Parathyroid adenoma (tissue), 2 donors: ENCODE data around the gene TMEM179.

Source experiments
- H2AFZ ChIP-seq: fragments of 300-600 bp; sonication (generic); one replicate; pipeline ENCODE4 v1.7.0; 2017; ENCODE audit warnings: antibody characterized with exemption, mild to moderate bottlenecking
- H3K27ac ChIP-seq: fragments of 300-600 bp; sonication (generic); one replicate; pipeline ENCODE4 v1.7.0; 2017
- H3K27me3 ChIP-seq: fragments of 300-600 bp; sonication (generic); one replicate; pipeline ENCODE4 v1.7.0; 2017; ENCODE audit warnings: low read length; ENCODE audit not compliant: control insufficient read depth, insufficient read depth
- H3K36me3 ChIP-seq: fragments of 300-600 bp; sonication (generic); one replicate; pipeline ENCODE4 v1.7.0; 2017; ENCODE audit warnings: low read length; ENCODE audit not compliant: control insufficient read depth, insufficient read depth
- H3K4me1 ChIP-seq: fragments of 300-600 bp; sonication (generic); one replicate; pipeline ENCODE4 v1.7.0; 2017; ENCODE audit warnings: control low read depth
- H3K4me2 ChIP-seq: fragments of 300-600 bp; sonication (generic); one replicate; pipeline ENCODE4 v1.7.0; 2017; ENCODE audit warnings: low read length
- H3K4me3 ChIP-seq: fragments of 300-600 bp; sonication (generic); one replicate; pipeline ENCODE4 v1.7.0; 2017; ENCODE audit warnings: low read depth, low read length
- H3K79me2 ChIP-seq: fragments of 300-600 bp; sonication (generic); one replicate; pipeline ENCODE4 v1.7.0; 2017; ENCODE audit warnings: control low read depth
- H3K9ac ChIP-seq: fragments of 300-600 bp; sonication (generic); one replicate; pipeline ENCODE4 v1.7.0; 2017; ENCODE audit warnings: mild to moderate bottlenecking
- H3K9me3 ChIP-seq: fragments of 300-600 bp; sonication (generic); one replicate; pipeline ENCODE4 v1.7.0; 2017; ENCODE audit warnings: low read length; ENCODE audit not compliant: control insufficient read depth
- TF ChIP-seq, protein P1 (sequence below): fragments of 300-600 bp; sonication (generic); IDR thresholded peaks from one replicate; pipeline ENCODE4 v1.7.0; 2017; ENCODE audit warnings: antibody characterized with exemption, mild to moderate bottlenecking
- donor health status: primary hyperparathyroidism.

The TMEM179 gene

GRCh38 chr14:104545942-104546501 lies 58.5 kb downstream of the TMEM179 start:
- no peaks in the 10 kb centered on the region for H3K79me2 ChIP-seq

GRCh38 chr14:104545151-104545941 lies 59.2 kb downstream of the TMEM179 start:
- Histone ChIP-seq H3K79me2 (no peaks in the 10 kb centered on the region), H3K9me3 (no peaks in the 10 kb centered on the region), H3K4me2 (no peak overlapping the region), H3K27ac (no peak overlapping the region), H3K9ac (no peak overlapping the region), H3K4me3 (no peak overlapping the region), H3K36me3 (no peaks in the 10 kb centered on the region), H3K27me3 (no peaks in the 10 kb centered on the region), H3K4me1 (no peaks in the 10 kb centered on the region), H2AFZ (peak overlapping the region; percentile 41)
- TF ChIP-seq, protein P1, sequence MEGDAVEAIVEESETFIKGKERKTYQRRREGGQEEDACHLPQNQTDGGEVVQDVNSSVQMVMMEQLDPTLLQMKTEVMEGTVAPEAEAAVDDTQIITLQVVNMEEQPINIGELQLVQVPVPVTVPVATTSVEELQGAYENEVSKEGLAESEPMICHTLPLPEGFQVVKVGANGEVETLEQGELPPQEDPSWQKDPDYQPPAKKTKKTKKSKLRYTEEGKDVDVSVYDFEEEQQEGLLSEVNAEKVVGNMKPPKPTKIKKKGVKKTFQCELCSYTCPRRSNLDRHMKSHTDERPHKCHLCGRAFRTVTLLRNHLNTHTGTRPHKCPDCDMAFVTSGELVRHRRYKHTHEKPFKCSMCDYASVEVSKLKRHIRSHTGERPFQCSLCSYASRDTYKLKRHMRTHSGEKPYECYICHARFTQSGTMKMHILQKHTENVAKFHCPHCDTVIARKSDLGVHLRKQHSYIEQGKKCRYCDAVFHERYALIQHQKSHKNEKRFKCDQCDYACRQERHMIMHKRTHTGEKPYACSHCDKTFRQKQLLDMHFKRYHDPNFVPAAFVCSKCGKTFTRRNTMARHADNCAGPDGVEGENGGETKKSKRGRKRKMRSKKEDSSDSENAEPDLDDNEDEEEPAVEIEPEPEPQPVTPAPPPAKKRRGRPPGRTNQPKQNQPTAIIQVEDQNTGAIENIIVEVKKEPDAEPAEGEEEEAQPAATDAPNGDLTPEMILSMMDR: no peak

More at GRCh38 chr14:104545942-104546501, 58.5 kb downstream of the TMEM179 start:
- H3K9me3 ChIP-seq: no peaks in the 10 kb centered on the region
- no peak overlapping the region for H3K9ac ChIP-seq
- peak overlapping the region; percentile 41 for H2AFZ ChIP-seq
- no peak overlapping the region for H3K4me2 ChIP-seq
- H3K36me3 ChIP-seq: no peaks in the 10 kb centered on the region
- no peaks in the 10 kb centered on the region for H3K4me1 ChIP-seq
- no peak overlapping the region for H3K27ac ChIP-seq
- H3K4me3 ChIP-seq: no peak overlapping the region
- TF ChIP-seq, protein P1: no peak
- no peaks in the 10 kb centered on the region for H3K27me3 ChIP-seq

DNA sequence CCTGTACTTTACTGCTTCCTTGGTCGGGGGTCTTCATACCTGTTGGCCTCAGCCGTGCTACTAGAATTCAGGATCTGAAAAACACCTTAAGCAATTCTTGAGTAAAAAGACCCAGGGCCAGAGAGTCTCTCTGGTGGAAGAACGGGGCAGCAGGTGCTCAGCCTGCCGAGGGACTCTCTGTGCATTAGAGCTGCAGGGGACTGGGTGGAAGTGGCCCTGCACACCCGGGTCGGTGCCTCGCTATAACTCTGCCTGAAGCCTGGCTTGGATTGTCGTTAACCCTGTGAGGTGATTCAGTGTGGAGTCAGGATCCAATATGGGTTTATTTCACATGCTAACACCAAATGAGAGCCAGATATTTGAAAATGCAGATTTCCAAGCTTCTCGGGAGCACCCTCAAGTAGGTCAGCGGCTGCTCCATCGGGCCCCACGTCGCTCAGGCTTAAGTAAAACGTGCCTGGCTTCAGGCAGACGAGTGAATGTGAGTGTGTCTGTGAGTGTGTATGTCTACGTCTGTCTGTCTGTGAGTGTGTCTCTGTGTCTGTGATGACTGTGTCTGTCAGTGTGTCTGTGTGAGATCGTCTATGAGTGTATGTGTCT lies 60.1 kb downstream of the TMEM179 start:
- no peaks in the 10 kb centered on the region for H3K36me3 ChIP-seq
- no peaks in the 10 kb centered on the region for H3K79me2 ChIP-seq
- TF ChIP-seq, protein P1: no peak
- H2AFZ ChIP-seq: no peak overlapping the region
- no peak overlapping the region for H3K27ac ChIP-seq
- no peak overlapping the region for H3K4me2 ChIP-seq
- H3K27me3 ChIP-seq: no peaks in the 10 kb centered on the region
- no peaks in the 10 kb centered on the region for H3K9me3 ChIP-seq
- H3K9ac ChIP-seq: no peak overlapping the region
- no peaks in the 10 kb centered on the region for H3K4me1 ChIP-seq
- H3K4me3 ChIP-seq: no peak overlapping the region

- H3K9me3 ChIP-seq: no peaks in the 10 kb centered on the region
- TF ChIP-seq, protein P1: no peak
- no peaks in the 10 kb centered on the region for H3K36me3 ChIP-seq
- H3K4me1 ChIP-seq: no peaks in the 10 kb centered on the region
- H2AFZ ChIP-seq: no peak overlapping the region
- H3K79me2 ChIP-seq: no peaks in the 10 kb centered on the region
- no peaks in the 10 kb centered on the region for H3K27me3 ChIP-seq
- H3K27ac ChIP-seq: no peak overlapping the region
- H3K4me2 ChIP-seq: no peak overlapping the region
- no peak overlapping the region for H3K9ac ChIP-seq
- H3K4me3 ChIP-seq: no peak overlapping the region
Measured at GRCh38 chr14:104542871-104543830, 61.4 kb downstream of the TMEM179 start.
